ENCODE results near the gene OCIAD2.
"Not testable (repeated sequence)": the region's sequence is repeated elsewhere in the genome, so short reads cannot be mapped to it uniquely, and the experiment has no call there.

Gene OCIAD2

GRCh38 chr4:48905363-48906015 is 1.1 kb downstream of the OCIAD2 start:
- DNase-seq = no peak

- DNase-seq = no peak
Observed at GRCh38 chr4:48904541-48905142, 1.9 kb downstream of the OCIAD2 start.

- DNase-seq = peak; percentile 85
Observed at GRCh38 chr4:48904101-48904500, 2.5 kb downstream of the OCIAD2 start.

GRCh38 chr4:48902266-48902665 is 4.3 kb downstream of the OCIAD2 start:
- DNase-seq = peak; percentile 90

GRCh38 chr4:48901196-48901595 is 5.4 kb downstream of the OCIAD2 start:
- DNase-seq = no peak

- no peak for DNase-seq
Observed at GRCh38 chr4:48899950-48900349, 6.6 kb downstream of the OCIAD2 start.

- no peak for DNase-seq
Observed at GRCh38 chr4:48899432-48899749, 7.2 kb downstream of the OCIAD2 start.

- DNase-seq = no peak
Observed at GRCh38 chr4:48898733-48899431, 7.7 kb downstream of the OCIAD2 start.

GRCh38 chr4:48896845-48897244 is 9.7 kb downstream of the OCIAD2 start:
- peak; percentile 67 for DNase-seq

GRCh38 chr4:48891028-48891619 is 15.4 kb downstream of the OCIAD2 start:
- DNase-seq = no peak

GRCh38 chr4:48889750-48890149 is 16.8 kb downstream of the OCIAD2 start:
- not testable (repeated sequence) for DNase-seq

- DNase-seq = not testable (repeated sequence)
Observed at GRCh38 chr4:48881646-48882045, 24.9 kb downstream of the OCIAD2 start.

GRCh38 chr4:48879561-48880442 is 26.8 kb downstream of the OCIAD2 start:
- no peak for DNase-seq

GRCh38 chr4:48877827-48878535 is 28.6 kb downstream of the OCIAD2 start:
- no peak for DNase-seq

- not testable (repeated sequence) for DNase-seq
Observed at GRCh38 chr4:48864696-48865095, 41.9 kb downstream of the OCIAD2 start.

- DNase-seq = no peak
Observed at GRCh38 chr4:48863728-48864127, 42.8 kb downstream of the OCIAD2 start.

- no peak for DNase-seq
Observed at GRCh38 chr4:48862661-48863060, 43.9 kb downstream of the OCIAD2 start.

GRCh38 chr4:48862038-48862437 is 44.5 kb downstream of the OCIAD2 start:
- no peak for DNase-seq

- DNase-seq = no peak
Observed at GRCh38 chr4:48858130-48858529, 48.4 kb downstream of the OCIAD2 start.

GRCh38 chr4:48854982-48855381 is 51.6 kb downstream of the OCIAD2 start:
- DNase-seq = no peak

GRCh38 chr4:48854395-48854683 is 52.2 kb downstream of the OCIAD2 start:
- DNase-seq = no peak

- DNase-seq = no peak
Observed at GRCh38 chr4:48853604-48854394, 52.8 kb downstream of the OCIAD2 start.

All from NCI-H524 treated with DMSO at 0.1 percent for 48 hours (cell line).